Testis (tissue), 2 donors: ENCODE data around the gene EPHA3.

Experiments used
- POLR2A ChIP-seq: fragments of 450-650 bp; IDR thresholded peaks from one replicate; pipeline ENCODE4 v1.6.1; 2017; ENCODE audit warnings: antibody characterized with exemption, mild to moderate bottlenecking, moderate library complexity
- TF ChIP-seq, protein P1 (sequence below), 3 experiments: fragments of 450-650 bp in 2 of 3; fragments of 200-600 bp in 1 of 3; sonication (generic) in 1 of 3; IDR thresholded peaks; one replicate each; pipeline ENCODE4 v1.5.1; 2016 to 2019; ENCODE audit warnings: antibody characterized with exemption in 3 of 3, mild to moderate bottlenecking in 2 of 3, moderate library complexity in 1 of 3

DNA sequence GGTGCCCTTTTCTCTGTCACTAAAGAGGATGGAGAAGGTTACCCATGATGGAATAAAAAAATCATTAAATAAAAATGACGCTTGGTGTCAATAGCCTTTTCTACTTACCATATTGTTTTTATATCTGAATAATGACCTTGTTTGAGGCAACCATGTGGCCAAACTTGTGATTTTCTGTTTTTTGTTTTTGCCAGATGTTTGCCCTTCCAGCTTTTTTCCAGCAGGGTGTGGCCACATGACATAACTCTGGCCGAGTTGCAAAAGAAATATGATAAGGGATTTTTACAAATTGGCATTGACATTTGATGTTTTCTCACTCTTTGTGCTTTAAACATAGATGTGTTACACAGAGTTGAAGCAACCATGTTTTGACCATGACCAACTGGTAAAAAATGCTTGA, 39.7 kb upstream of the EPHA3 start:
- TF ChIP-seq, protein P1, sequence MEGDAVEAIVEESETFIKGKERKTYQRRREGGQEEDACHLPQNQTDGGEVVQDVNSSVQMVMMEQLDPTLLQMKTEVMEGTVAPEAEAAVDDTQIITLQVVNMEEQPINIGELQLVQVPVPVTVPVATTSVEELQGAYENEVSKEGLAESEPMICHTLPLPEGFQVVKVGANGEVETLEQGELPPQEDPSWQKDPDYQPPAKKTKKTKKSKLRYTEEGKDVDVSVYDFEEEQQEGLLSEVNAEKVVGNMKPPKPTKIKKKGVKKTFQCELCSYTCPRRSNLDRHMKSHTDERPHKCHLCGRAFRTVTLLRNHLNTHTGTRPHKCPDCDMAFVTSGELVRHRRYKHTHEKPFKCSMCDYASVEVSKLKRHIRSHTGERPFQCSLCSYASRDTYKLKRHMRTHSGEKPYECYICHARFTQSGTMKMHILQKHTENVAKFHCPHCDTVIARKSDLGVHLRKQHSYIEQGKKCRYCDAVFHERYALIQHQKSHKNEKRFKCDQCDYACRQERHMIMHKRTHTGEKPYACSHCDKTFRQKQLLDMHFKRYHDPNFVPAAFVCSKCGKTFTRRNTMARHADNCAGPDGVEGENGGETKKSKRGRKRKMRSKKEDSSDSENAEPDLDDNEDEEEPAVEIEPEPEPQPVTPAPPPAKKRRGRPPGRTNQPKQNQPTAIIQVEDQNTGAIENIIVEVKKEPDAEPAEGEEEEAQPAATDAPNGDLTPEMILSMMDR (IDR thresholded peaks at IDR 0.05): no peak
- TF ChIP-seq POLR2A: no peak
